ENCODE measurements around the gene RABGAP1L. TPM values are rescaled to one million over a fixed set of nuclear protein-coding genes. Genes with fewer than 3 reads are reported as not detected.

The RABGAP1L gene
- total and polyA plus RNA-seq, 4 donors: 4.8 to 53.5 (median 18.8) TPM

- no peak for TF ChIP-seq ZBTB33 (IDR thresholded peaks at IDR 0.05)
- no peak for TF ChIP-seq SP1 (IDR thresholded peaks at IDR 0.05)
Observed at GRCh38 chr1:174200746-174201145, 41.4 kb downstream of the RABGAP1L start (continued).

- no peak for TF ChIP-seq HNF4A (conservative IDR thresholded peaks at IDR 0.05)
- TF ChIP-seq YY1 (IDR thresholded peaks at IDR 0.05): no peak
- no peak for TF ChIP-seq EGR1 (IDR thresholded peaks at IDR 0.05; ENCODE audit: low read depth in 2 of 2)
- TF ChIP-seq SP1 (IDR thresholded peaks at IDR 0.05): no peak
- TF ChIP-seq JUND (IDR thresholded peaks at IDR 0.05): peak; percentile 38 to 58
- TF ChIP-seq REST (IDR thresholded peaks at IDR 0.05): no peak
- TF ChIP-seq TAF1 (conservative IDR thresholded peaks at IDR 0.05): no peak
- TF ChIP-seq RXRA (IDR thresholded peaks at IDR 0.05): no peak
- no peak for TF ChIP-seq HNF4G (IDR thresholded peaks at IDR 0.05)
- H3K36me3 ChIP-seq (ENCODE audit: control insufficient read depth in 4 of 4, insufficient read depth in 3 of 4, low read depth in 1 of 4, low read length in 3 of 4): no peaks in the 10 kb centered on the region
- no peaks in the 10 kb centered on the region for H3K4me1 ChIP-seq (ENCODE audit: control insufficient read depth in 4 of 4, insufficient read depth in 4 of 4, low read length in 3 of 4)
- H3K4me3 ChIP-seq (ENCODE audit: low read depth in 1 of 3, low read length in 3 of 3): no peak overlapping the region
- H3K27ac ChIP-seq (ENCODE audit: low read depth in 1 of 2, low read length in 2 of 2): no peak overlapping the region
- no peak overlapping the region for H3K9ac ChIP-seq (ENCODE audit: low read depth in 1 of 2, low read length in 2 of 2)
- 84% methylated on average over 7 of the region's 7 CpGs for WGBS
- H3K9me3 ChIP-seq (ENCODE audit: control insufficient read depth in 4 of 4, low read length in 3 of 4): no peaks in the 10 kb centered on the region
- DNase-seq (ENCODE audit: low spot score): no peak
- H3K27me3 ChIP-seq (ENCODE audit: control insufficient read depth in 4 of 4, insufficient read depth in 4 of 4, low read length in 3 of 4): no peaks in the 10 kb centered on the region
Observed at GRCh38 chr1:174204697-174205308, 45.5 kb downstream of the RABGAP1L start.

GRCh38 chr1:174206148-174206836 is 47.0 kb downstream of the RABGAP1L start:
- Histone ChIP-seq H3K4me1 (ENCODE audit: control insufficient read depth in 4 of 4, insufficient read depth in 4 of 4, low read length in 3 of 4) (no peaks in the 10 kb centered on the region), H3K9me3 (ENCODE audit: control insufficient read depth in 4 of 4, low read length in 3 of 4) (no peaks in the 10 kb centered on the region), H3K27ac (ENCODE audit: low read depth in 1 of 2, low read length in 2 of 2) (no peak overlapping the region), H3K9ac (ENCODE audit: low read depth in 1 of 2, low read length in 2 of 2) (no peak overlapping the region), H3K36me3 (ENCODE audit: control insufficient read depth in 4 of 4, insufficient read depth in 3 of 4, low read depth in 1 of 4, low read length in 3 of 4) (no peaks in the 10 kb centered on the region), H3K4me3 (ENCODE audit: low read depth in 1 of 3, low read length in 3 of 3) (no peak overlapping the region), H3K27me3 (ENCODE audit: control insufficient read depth in 4 of 4, insufficient read depth in 4 of 4, low read length in 3 of 4) (no peaks in the 10 kb centered on the region)
- TF ChIP-seq GABPA (IDR thresholded peaks at IDR 0.05 in 1 of 2, conservative IDR thresholded peaks at IDR 0.05 in 1 of 2): no peak
- TF ChIP-seq JUND (IDR thresholded peaks at IDR 0.05): no peak
- TF ChIP-seq CTCF (IDR thresholded peaks at IDR 0.05; ENCODE audit: low read depth, low read length, missing input control): no peak
- no peak for TF ChIP-seq RXRA (IDR thresholded peaks at IDR 0.05)
- TF ChIP-seq RAD21 (IDR thresholded peaks at IDR 0.05): no peak
- TF ChIP-seq TAF1 (conservative IDR thresholded peaks at IDR 0.05): no peak
- TF ChIP-seq FOXA1 (IDR thresholded peaks at IDR 0.05): no peak
- no peak for TF ChIP-seq SP1 (IDR thresholded peaks at IDR 0.05)
- TF ChIP-seq ATF3 (IDR thresholded peaks at IDR 0.05): no peak
- TF ChIP-seq HNF4G (IDR thresholded peaks at IDR 0.05): no peak
- no peak for TF ChIP-seq REST (IDR thresholded peaks at IDR 0.05)
- TF ChIP-seq MAX (IDR thresholded peaks at IDR 0.05): no peak
- 84% methylated on average over 5 of the region's 5 CpGs for WGBS
- DNase-seq (ENCODE audit: low spot score): no peak

Measured in liver (tissue), 9 donors.